Measurements from ENCODE around the gene ELMO1. TPM values are rescaled to one million over a fixed set of nuclear protein-coding genes. Genes with fewer than 3 reads are reported as not detected.

Gene ELMO1
- total RNA-seq, 4 donors from 2014 or later, result 31.1 to 42.9 (median 38.7) TPM

DNA sequence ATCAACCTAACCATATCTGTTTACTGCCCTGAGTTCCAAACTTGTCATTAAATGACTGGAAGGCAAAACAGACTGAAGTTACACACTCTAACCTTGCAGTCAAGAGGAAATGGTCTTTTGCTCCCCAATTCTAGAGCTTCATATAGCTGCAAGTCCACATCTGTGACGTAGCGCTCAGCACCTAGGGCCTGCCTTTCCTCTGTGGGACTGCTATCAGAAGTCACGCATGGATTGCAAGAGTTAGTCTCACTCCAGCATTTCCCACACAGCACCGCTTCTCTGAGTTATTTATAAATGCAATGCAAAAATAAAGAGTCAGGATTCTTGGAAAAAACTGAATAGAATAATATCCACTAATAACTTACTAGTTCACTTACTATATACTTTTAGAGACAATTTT lies 96.9 kb downstream of the ELMO1 start:
- Histone ChIP-seq H3K4me1 (peaks cover 21 to 54% (median 38%) of the 10 kb centered on the region in 4 donors), H3K27me3 (no peaks in the 10 kb centered on the region), H3K4me3 (no peak overlapping the region), H3K9me3 (no peaks in the 10 kb centered on the region), H3K27ac (replicated peaks in 1 of 4) (no peak overlapping the region), H3K36me3 (no peaks in the 10 kb centered on the region)
- 85% methylated on average over 4 of the region's 4 CpGs for WGBS
- no peak for DNase-seq (ENCODE audit: extremely low spot score)
- TF ChIP-seq, protein P1, sequence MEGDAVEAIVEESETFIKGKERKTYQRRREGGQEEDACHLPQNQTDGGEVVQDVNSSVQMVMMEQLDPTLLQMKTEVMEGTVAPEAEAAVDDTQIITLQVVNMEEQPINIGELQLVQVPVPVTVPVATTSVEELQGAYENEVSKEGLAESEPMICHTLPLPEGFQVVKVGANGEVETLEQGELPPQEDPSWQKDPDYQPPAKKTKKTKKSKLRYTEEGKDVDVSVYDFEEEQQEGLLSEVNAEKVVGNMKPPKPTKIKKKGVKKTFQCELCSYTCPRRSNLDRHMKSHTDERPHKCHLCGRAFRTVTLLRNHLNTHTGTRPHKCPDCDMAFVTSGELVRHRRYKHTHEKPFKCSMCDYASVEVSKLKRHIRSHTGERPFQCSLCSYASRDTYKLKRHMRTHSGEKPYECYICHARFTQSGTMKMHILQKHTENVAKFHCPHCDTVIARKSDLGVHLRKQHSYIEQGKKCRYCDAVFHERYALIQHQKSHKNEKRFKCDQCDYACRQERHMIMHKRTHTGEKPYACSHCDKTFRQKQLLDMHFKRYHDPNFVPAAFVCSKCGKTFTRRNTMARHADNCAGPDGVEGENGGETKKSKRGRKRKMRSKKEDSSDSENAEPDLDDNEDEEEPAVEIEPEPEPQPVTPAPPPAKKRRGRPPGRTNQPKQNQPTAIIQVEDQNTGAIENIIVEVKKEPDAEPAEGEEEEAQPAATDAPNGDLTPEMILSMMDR (IDR thresholded peaks at IDR 0.05), result no peak
- TF ChIP-seq POLR2AphosphoS5 (IDR thresholded peaks at IDR 0.05) (no peak), EP300 (IDR thresholded peaks at IDR 0.05) (no peak), POLR2A (IDR thresholded peaks at IDR 0.05; ENCODE audit: low read depth) (no peak)
- intact Hi-C loops (cut with DNase I), result no loop called here

DNA sequence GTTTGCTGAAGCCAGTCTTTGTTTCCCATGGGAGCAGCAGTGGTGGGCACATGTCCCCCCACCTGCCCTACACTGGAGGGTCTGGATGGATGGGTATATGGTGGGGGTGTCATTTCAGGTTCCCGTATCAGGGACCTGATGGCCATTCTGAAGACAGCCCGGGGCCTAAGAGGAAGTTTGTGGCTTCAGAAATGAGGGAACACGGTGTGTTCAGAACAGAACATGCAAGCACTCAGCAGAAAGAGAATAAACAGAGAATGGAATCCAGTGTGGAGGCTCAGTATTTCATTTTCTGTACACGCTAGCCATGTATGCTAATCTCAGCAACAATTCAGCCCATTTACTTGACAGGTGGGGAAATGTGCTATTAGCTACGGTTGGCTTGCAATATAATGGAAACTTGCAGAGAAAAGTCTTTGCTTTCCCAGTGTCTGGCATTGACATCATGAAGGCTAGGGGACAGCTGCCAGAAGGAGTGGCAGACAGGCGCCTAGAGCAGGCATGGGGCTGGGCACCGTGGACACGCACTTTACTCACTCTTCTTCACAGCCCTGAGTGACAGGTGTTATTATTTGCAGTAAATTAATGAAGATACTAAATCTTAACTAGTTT lies 98.6 kb downstream of the ELMO1 start:
- Histone ChIP-seq H3K9me3 (no peaks in the 10 kb centered on the region), H3K36me3 (no peaks in the 10 kb centered on the region), H3K27ac (replicated peaks in 1 of 4) (no peak overlapping the region), H3K4me1 (peaks cover 20 to 42% (median 32%) of the 10 kb centered on the region in 4 donors), H3K4me3 (no peak overlapping the region), H3K27me3 (no peaks in the 10 kb centered on the region)
- WGBS, result 69% methylated on average over 8 of the region's 8 CpGs
- intact Hi-C loops (cut with DNase I), result no loop called here
- TF ChIP-seq EP300 (IDR thresholded peaks at IDR 0.05), result no peak
- TF ChIP-seq, protein P1 (IDR thresholded peaks at IDR 0.05), result no peak
- no peak for TF ChIP-seq POLR2AphosphoS5 (IDR thresholded peaks at IDR 0.05)
- TF ChIP-seq POLR2A (IDR thresholded peaks at IDR 0.05; ENCODE audit: low read depth), result no peak
- DNase-seq (ENCODE audit: extremely low spot score), result no peak

DNA sequence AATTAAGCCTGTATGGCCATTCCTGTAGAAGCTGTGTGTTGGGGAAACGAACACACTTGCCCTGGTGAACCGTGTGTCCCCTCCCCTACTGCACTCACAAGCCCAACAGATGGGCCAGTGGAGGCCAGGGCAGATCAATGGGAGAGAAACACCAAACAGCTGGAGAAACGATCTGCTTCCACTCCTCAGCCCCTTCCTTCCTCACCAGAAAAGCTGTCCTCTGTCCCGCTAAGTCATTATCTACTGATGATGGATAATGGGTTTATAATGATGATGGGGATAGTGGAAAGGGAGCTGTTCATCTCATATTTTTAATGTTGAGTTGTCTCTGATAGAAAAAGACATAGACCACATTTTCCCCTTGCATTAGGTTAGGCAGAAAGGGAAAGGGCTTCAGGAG lies 99.7 kb downstream of the ELMO1 start:
- no peaks in the 10 kb centered on the region for H3K27me3 ChIP-seq
- no peak overlapping the region for H3K27ac ChIP-seq (replicated peaks in 1 of 4)
- WGBS, result 50% methylated on average over 4 of the region's 4 CpGs
- peaks cover 12 to 34% (median 27%) of the 10 kb centered on the region in 4 donors for H3K4me1 ChIP-seq
- H3K4me3 ChIP-seq, result no peak overlapping the region
- H3K9me3 ChIP-seq, result no peaks in the 10 kb centered on the region
- H3K36me3 ChIP-seq, result no peaks in the 10 kb centered on the region
- TF ChIP-seq EP300 (IDR thresholded peaks at IDR 0.05) (no peak), POLR2AphosphoS5 (IDR thresholded peaks at IDR 0.05) (no peak), POLR2A (IDR thresholded peaks at IDR 0.05; ENCODE audit: low read depth) (no peak)
- TF ChIP-seq, protein P1 (IDR thresholded peaks at IDR 0.05), result no peak
- DNase-seq (ENCODE audit: extremely low spot score), result no peak
- intact Hi-C loops (cut with DNase I), result no loop called here

DNA sequence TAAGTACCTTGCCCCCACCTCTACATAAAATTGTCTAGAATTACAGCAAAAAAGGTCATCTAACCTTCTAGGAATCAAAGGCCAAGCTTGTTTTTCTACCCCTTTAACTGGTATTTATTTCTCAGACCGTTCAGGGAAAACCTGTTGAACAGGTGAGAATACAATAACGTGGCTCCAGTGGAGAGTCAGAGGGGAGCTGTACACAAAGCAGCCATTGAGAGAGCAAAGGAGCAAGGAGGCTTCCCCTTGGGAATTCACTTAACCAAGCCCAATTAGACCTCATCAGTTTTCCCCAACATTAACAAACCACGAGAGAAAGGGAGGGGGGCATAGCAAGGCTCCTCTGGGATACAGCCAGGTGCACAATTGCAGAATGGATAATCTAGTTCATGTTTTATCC lies 101.9 kb downstream of the ELMO1 start:
- intact Hi-C loops (cut with DNase I), result no loop called here
- no peaks in the 10 kb centered on the region for H3K36me3 ChIP-seq
- peaks cover 1 to 14% (median 13%) of the 10 kb centered on the region in 4 donors for H3K4me1 ChIP-seq
- DNase-seq (ENCODE audit: extremely low spot score), result no peak
- H3K27me3 ChIP-seq, result no peaks in the 10 kb centered on the region
- TF ChIP-seq EP300 (IDR thresholded peaks at IDR 0.05) (no peak), POLR2AphosphoS5 (IDR thresholded peaks at IDR 0.05) (no peak), POLR2A (IDR thresholded peaks at IDR 0.05; ENCODE audit: low read depth) (no peak)
- TF ChIP-seq, protein P1 (IDR thresholded peaks at IDR 0.05), result no peak
- no peak overlapping the region for H3K27ac ChIP-seq (replicated peaks in 1 of 4)
- WGBS, result 72% methylated on average over 3 of the region's 3 CpGs
- H3K4me3 ChIP-seq, result no peak overlapping the region
- no peaks in the 10 kb centered on the region for H3K9me3 ChIP-seq
